HepG2 (cell line): ENCODE measurements around the gene FRAS1. TPM values are rescaled to one million over a fixed set of nuclear protein-coding genes. Genes with fewer than 3 reads are reported as not detected.

Experiments used
- ARHGAP35 ChIP-seq: sonication (generic); formaldehyde crosslinking; IDR thresholded peaks from 2 replicates; pipeline ENCODE4 v1.9.0; 2022; ENCODE audit warnings: mild to moderate bottlenecking, inconsistent platforms, moderate library complexity, missing genetic modification reagents, borderline replicate concordance
- CBFB ChIP-seq: sonication (generic); formaldehyde crosslinking; IDR thresholded peaks from 2 replicates; pipeline ENCODE4 v1.4.0; 2020; ENCODE audit warnings: missing genetic modification reagents
- FOXA1 ChIP-seq, 2 experiments: fragments of 450-650 bp in 1 of 2; sonication (generic) in 1 of 2; formaldehyde crosslinking in 1 of 2; IDR thresholded peaks; 2 replicates each; pipeline versions ENCODE4 v1.4.0 to v1.6.1; 2016 to 2020; ENCODE audit warnings: missing genetic modification reagents in 1 of 2
- GATAD2A ChIP-seq: IDR thresholded peaks from 2 replicates; pipeline ENCODE4 v1.6.1; 2016
- HDAC1 ChIP-seq: sonication (generic); formaldehyde crosslinking; IDR thresholded peaks from 2 replicates; pipeline ENCODE4 v1.5.1; 2020; ENCODE audit warnings: mild to moderate bottlenecking, missing genetic modification reagents
- HNRNPH1 ChIP-seq: fragments of 200-400 bp; formaldehyde crosslinking; optimal IDR thresholded peaks from 2 replicates; pipeline ENCODE3; 2017; ENCODE audit warnings: mild to moderate bottlenecking, low read depth, low read length
- JUND ChIP-seq: sonication (generic); formaldehyde crosslinking; IDR thresholded peaks from 2 replicates; pipeline ENCODE4 v1.8.0; 2022; ENCODE audit warnings: mild to moderate bottlenecking, missing genetic modification reagents
- KAT7 ChIP-seq: IDR thresholded peaks from 2 replicates; pipeline ENCODE4 v1.6.1; 2018; ENCODE audit warnings: borderline replicate concordance, missing compliant biosample characterization
- KLF12 ChIP-seq: sonication (generic); formaldehyde crosslinking; IDR thresholded peaks from 2 replicates; pipeline ENCODE4 v1.4.0; 2020; ENCODE audit warnings: missing genetic modification reagents, borderline replicate concordance
- NFE2 ChIP-seq: sonication (generic); formaldehyde crosslinking; IDR thresholded peaks from 2 replicates; pipeline ENCODE4 v1.4.0; 2020; ENCODE audit warnings: missing genetic modification reagents
- NFE2L1 ChIP-seq: sonication (generic); formaldehyde crosslinking; IDR thresholded peaks from 2 replicates; pipeline ENCODE4 v1.4.0; 2020; ENCODE audit warnings: missing genetic modification reagents, mild to moderate bottlenecking, borderline replicate concordance
- POGZ ChIP-seq: sonication (generic); formaldehyde crosslinking; IDR thresholded peaks from 2 replicates; pipeline ENCODE4 v1.4.0; 2020; ENCODE audit warnings: mild to moderate bottlenecking, missing genetic modification reagents
- POLR2G ChIP-seq: fragments of 200-400 bp; formaldehyde crosslinking; IDR thresholded peaks from 2 replicates; pipeline ENCODE4 v1.6.1; 2018; ENCODE audit warnings: mild to moderate bottlenecking, low read depth, low read length, moderate library complexity
- RCOR2 ChIP-seq: IDR thresholded peaks from 2 replicates; pipeline ENCODE4 v1.6.1; 2016; ENCODE audit warnings: missing biosample characterization, missing genetic modification reagents
- TARDBP ChIP-seq: sonication (generic); formaldehyde crosslinking; IDR thresholded peaks from 2 replicates; pipeline ENCODE4 v1.8.0; 2022; ENCODE audit warnings: mild to moderate bottlenecking, missing genetic modification reagents
- ZBTB37 ChIP-seq: sonication (generic); formaldehyde crosslinking; IDR thresholded peaks from 2 replicates; pipeline ENCODE4 v1.4.0; 2020; ENCODE audit warnings: mild to moderate bottlenecking, missing genetic modification reagents
- ZBTB38 ChIP-seq: sonication (generic); formaldehyde crosslinking; IDR thresholded peaks from 2 replicates; pipeline ENCODE4 v1.5.1; 2020; ENCODE audit warnings: mild to moderate bottlenecking, missing genetic modification reagents
- ZNF275 ChIP-seq: sonication (generic); formaldehyde crosslinking; IDR thresholded peaks from 2 replicates; pipeline ENCODE4 v1.8.0; 2022; ENCODE audit warnings: missing genetic modification reagents, mild to moderate bottlenecking, inconsistent platforms, borderline replicate concordance
- ZNF33A ChIP-seq: sonication (generic); formaldehyde crosslinking; IDR thresholded peaks from 2 replicates; pipeline ENCODE4 v1.5.1; 2020; ENCODE audit warnings: missing genetic modification reagents, mild to moderate bottlenecking, moderate library complexity, borderline replicate concordance
- ZNF652 ChIP-seq: IDR thresholded peaks from 2 replicates; pipeline ENCODE4 v1.6.1; 2016; ENCODE audit warnings: low read depth, borderline replicate concordance
- ZSCAN9 ChIP-seq: IDR thresholded peaks from 2 replicates; pipeline ENCODE4 v1.6.1; 2016; ENCODE audit warnings: borderline replicate concordance
- polyA plus RNA-seq, 8 experiments: library from polyadenylated mRNA; depleted of rRNA in 3 of 8; stranded (reverse) in 7 of 8; unstranded in 1 of 8; fragments of >200 nt; fragmentation: Illumina TruSeq in 4 of 8; extraction: Trizol in 4 of 8; gene quantifications; 2 replicates each; pipeline versions ENCODE4 v1.2.1 to v1.2.3, GENCODE V29; 2011 to 2016; ENCODE audit warnings: low read depth in 4 of 8, missing spikeins in 1 of 8, mixed read lengths in 1 of 8; ENCODE audit not compliant: insufficient read depth in 1 of 8
- total RNA-seq, 5 experiments: library from RNA; depleted of rRNA; stranded (reverse); fragments of >200 nt; fragmentation: Illumina TruSeq; extraction: Trizol; gene quantifications; 2 replicates each; pipeline ENCODE4 v1.2.3, GENCODE V29; 2016; ENCODE audit warnings: low read depth in 1 of 5
- TF ChIP-seq, protein P1 (sequence below): sonication (generic); formaldehyde crosslinking; IDR thresholded peaks from 2 replicates; pipeline ENCODE4 v1.4.0; 2020; ENCODE audit warnings: low read depth, mild to moderate bottlenecking, missing genetic modification reagents
- TF ChIP-seq, protein P2 (sequence below): sonication (generic); formaldehyde crosslinking; IDR thresholded peaks from 2 replicates; pipeline ENCODE4 v1.5.1; 2020; ENCODE audit warnings: missing genetic modification reagents, mild to moderate bottlenecking, borderline replicate concordance

FRAS1 gene
- total and polyA plus RNA-seq, 2 of the 13 experiments (the other 11 are each of a cell fraction or from before 2014, with no cell fraction given): 22.5 to 31.6 TPM

- TF ChIP-seq ZNF33A (CRISPR knock-in tag): no peak
- no peak for TF ChIP-seq POLR2G
- no peak for TF ChIP-seq ZNF275 (CRISPR knock-in tag)
- no peak for TF ChIP-seq NFE2L1 (CRISPR knock-in tag)
- no peak for TF ChIP-seq ARHGAP35 (CRISPR knock-in tag)
- TF ChIP-seq NFE2: no peak
- peak; percentile 47; the same call in 1 of the 2 replicates for TF ChIP-seq POGZ (CRISPR knock-in tag)
- 0 out of 2 replicates have a peak, but pooled peaks have one; percentile 24 for TF ChIP-seq HDAC1 (CRISPR knock-in tag)
- no peak for TF ChIP-seq ZBTB37 (CRISPR knock-in tag)
- no peak for TF ChIP-seq KLF12 (CRISPR knock-in tag)
- 0 out of 2 replicates have a peak, but pooled peaks have one; percentile 31 for TF ChIP-seq GATAD2A
- TF ChIP-seq HNRNPH1: no peak
- TF ChIP-seq, protein P1, sequence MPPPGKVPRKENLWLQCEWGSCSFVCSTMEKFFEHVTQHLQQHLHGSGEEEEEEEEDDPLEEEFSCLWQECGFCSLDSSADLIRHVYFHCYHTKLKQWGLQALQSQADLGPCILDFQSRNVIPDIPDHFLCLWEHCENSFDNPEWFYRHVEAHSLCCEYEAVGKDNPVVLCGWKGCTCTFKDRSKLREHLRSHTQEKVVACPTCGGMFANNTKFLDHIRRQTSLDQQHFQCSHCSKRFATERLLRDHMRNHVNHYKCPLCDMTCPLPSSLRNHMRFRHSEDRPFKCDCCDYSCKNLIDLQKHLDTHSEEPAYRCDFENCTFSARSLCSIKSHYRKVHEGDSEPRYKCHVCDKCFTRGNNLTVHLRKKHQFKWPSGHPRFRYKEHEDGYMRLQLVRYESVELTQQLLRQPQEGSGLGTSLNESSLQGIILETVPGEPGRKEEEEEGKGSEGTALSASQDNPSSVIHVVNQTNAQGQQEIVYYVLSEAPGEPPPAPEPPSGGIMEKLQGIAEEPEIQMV (CRISPR knock-in tag): no peak
- TF ChIP-seq TARDBP (CRISPR knock-in tag): 0 out of 2 replicates have a peak, but pooled peaks have one; percentile 25
- 0 out of 2 replicates have a peak, but pooled peaks have one; percentile 40 for TF ChIP-seq KAT7 (CRISPR knock-in tag)
- peak; percentile 48; the same call in 1 of the 2 replicates for TF ChIP-seq ZNF652
- TF ChIP-seq, protein P2, sequence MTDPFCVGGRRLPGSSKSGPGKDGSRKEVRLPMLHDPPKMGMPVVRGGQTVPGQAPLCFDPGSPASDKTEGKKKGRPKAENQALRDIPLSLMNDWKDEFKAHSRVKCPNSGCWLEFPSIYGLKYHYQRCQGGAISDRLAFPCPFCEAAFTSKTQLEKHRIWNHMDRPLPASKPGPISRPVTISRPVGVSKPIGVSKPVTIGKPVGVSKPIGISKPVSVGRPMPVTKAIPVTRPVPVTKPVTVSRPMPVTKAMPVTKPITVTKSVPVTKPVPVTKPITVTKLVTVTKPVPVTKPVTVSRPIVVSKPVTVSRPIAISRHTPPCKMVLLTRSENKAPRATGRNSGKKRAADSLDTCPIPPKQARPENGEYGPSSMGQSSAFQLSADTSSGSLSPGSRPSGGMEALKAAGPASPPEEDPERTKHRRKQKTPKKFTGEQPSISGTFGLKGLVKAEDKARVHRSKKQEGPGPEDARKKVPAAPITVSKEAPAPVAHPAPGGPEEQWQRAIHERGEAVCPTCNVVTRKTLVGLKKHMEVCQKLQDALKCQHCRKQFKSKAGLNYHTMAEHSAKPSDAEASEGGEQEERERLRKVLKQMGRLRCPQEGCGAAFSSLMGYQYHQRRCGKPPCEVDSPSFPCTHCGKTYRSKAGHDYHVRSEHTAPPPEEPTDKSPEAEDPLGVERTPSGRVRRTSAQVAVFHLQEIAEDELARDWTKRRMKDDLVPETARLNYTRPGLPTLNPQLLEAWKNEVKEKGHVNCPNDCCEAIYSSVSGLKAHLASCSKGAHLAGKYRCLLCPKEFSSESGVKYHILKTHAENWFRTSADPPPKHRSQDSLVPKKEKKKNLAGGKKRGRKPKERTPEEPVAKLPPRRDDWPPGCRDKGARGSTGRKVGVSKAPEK (CRISPR knock-in tag): 0 out of 2 replicates have a peak, but pooled peaks have one; percentile 47
- 0 out of 2 replicates have a peak, but pooled peaks have one; percentile 51 for TF ChIP-seq CBFB
- no peak for TF ChIP-seq JUND (CRISPR knock-in tag)
- TF ChIP-seq RCOR2 (CRISPR knock-in tag): peak; percentile 28; the same call in 1 of the 2 replicates
- no peak for TF ChIP-seq ZBTB38 (CRISPR knock-in tag)
- TF ChIP-seq ZSCAN9 (CRISPR knock-in tag): no peak
- TF ChIP-seq FOXA1 (IDR thresholded peaks at IDR 0.05): no peak
- no peak for TF ChIP-seq FOXA1 (CRISPR knock-in tag; IDR thresholded peaks at IDR 0.05)
These were observed 98.5 kb downstream of the FRAS1 start (continued) for GRCh38 chr4:78155616-78156105.
